Caco-2 (cell line): ENCODE measurements around the gene VOPP1. TPM values are rescaled to one million over a fixed set of nuclear protein-coding genes. Genes with fewer than 3 reads are reported as not detected.

Source experiments
- BruUV-seq: library from RNA; stranded (reverse); fragments of 400-500 nt; replicated peaks from 2 replicates; lab custom pipeline; 2021; lab: Mats Ljungman, UMichigan
- CTCF ChIA-PET: fragments of 300-600 bp; sonication (Branson Sonifier 250); formaldehyde crosslinking; loops from one replicate; lab custom pipeline; 2022; ENCODE audit warnings: antibody characterized with exemption; lab: Charles Lee
- POLR2A ChIA-PET: fragments of 300-600 bp; sonication (Branson Sonifier 250); formaldehyde crosslinking; loops from one replicate; lab custom pipeline; 2022; ENCODE audit warnings: antibody characterized with exemption; lab: Charles Lee
- DNase-seq, 2 experiments: peaks; one replicate each; pipeline versions ENCODE4 v3.0.0 to v3.0.0-alpha.2; 2020 to 2022
- H3K27me3 ChIP-seq: replicated peaks from 2 replicates; pipeline ENCODE4 v1.6.0; 2011; ENCODE audit warnings: low read length; ENCODE audit not compliant: control insufficient read depth, insufficient read depth
- H3K36me3 ChIP-seq: 2 replicates; pipeline ENCODE4 v1.5.1; 2011; ENCODE audit warnings: low read length; ENCODE audit not compliant: control insufficient read depth, insufficient read depth
- H3K4me1 ChIP-seq: fragments of 250-450 bp; sonication (Bioruptor Pico); 2 replicates; pipeline ENCODE4 v1.5.1; 2020; ENCODE audit warnings: mild to moderate bottlenecking
- H3K4me3 ChIP-seq: 2 replicates; pipeline ENCODE4 v1.5.1; 2011; ENCODE audit warnings: low read depth, mild to moderate bottlenecking, control low read depth, low read length
- H3K9me3 ChIP-seq: fragments of 250-450 bp; sonication (Bioruptor Pico); 2 replicates; pipeline ENCODE4 v1.5.1; 2020; ENCODE audit warnings: mild to moderate bottlenecking, moderate library complexity
- H3K27ac Mint-ChIP-seq: one replicate; pipeline ENCODE4 v1.8.0; 2022; ENCODE audit warnings: mixed read lengths; ENCODE audit not compliant: unreplicated experiment
- H3K27me3 Mint-ChIP-seq: one replicate; pipeline ENCODE4 v1.8.0; 2022; ENCODE audit warnings: mixed read lengths; ENCODE audit not compliant: insufficient read depth, unreplicated experiment
- H3K36me3 Mint-ChIP-seq: one replicate; pipeline ENCODE4 v1.8.0; 2022; ENCODE audit warnings: mild to moderate bottlenecking, mixed read lengths; ENCODE audit not compliant: insufficient read depth, unreplicated experiment
- H3K4me1 Mint-ChIP-seq: one replicate; pipeline ENCODE4 v1.8.0; 2022; ENCODE audit warnings: low read depth, mixed read lengths; ENCODE audit not compliant: unreplicated experiment
- H3K4me3 Mint-ChIP-seq: one replicate; pipeline ENCODE4 v1.8.0; 2022; ENCODE audit warnings: mild to moderate bottlenecking, moderate library complexity, mixed read lengths; ENCODE audit not compliant: unreplicated experiment
- H3K9me3 Mint-ChIP-seq: one replicate; pipeline ENCODE4 v1.8.0; 2022; ENCODE audit warnings: mixed read lengths; ENCODE audit not compliant: unreplicated experiment
- CTCF ChIP-seq, 2 experiments: fragments of 200-600 bp in 1 of 2; IDR thresholded peaks; 1 replicate in 1 of 2; 2 replicates in 1 of 2; pipeline versions ENCODE4 v1.5.1 to v1.8.0; 2011 to 2022; ENCODE audit warnings: antibody characterized with exemption in 1 of 2, control low read depth in 1 of 2, inconsistent platforms in 1 of 2, low read depth in 1 of 2, low read length in 1 of 2, mild to moderate bottlenecking in 1 of 2, moderate library complexity in 1 of 2; ENCODE audit not compliant: insufficient read depth in 1 of 2, severe bottlenecking in 1 of 2, unreplicated experiment in 1 of 2
- intact Hi-C: fragments of 100-400 bp; cut with micrococcal nuclease; formaldehyde crosslinking; loops from one replicate; pipeline ENCODE4 v1.10.0; 2022; ENCODE audit not compliant: unreplicated experiment
- total RNA-seq: library from RNA; stranded (reverse); gene quantifications from 2 replicates; pipeline ENCODE4 v1.2.3, GENCODE V29; 2022

VOPP1 gene
- total RNA-seq, 1 experiment from 2014 or later: 46.8 TPM

- Mint-ChIP-seq H3K4me3 (no peak overlapping the region), H3K27ac (peak overlapping the region; percentile 71), H3K9me3 (no peaks in the 10 kb centered on the region), H3K36me3 (peaks cover 10% of the 10 kb centered on the region), H3K4me1 (peaks cover 9% of the 10 kb centered on the region), H3K27me3 (no peaks in the 10 kb centered on the region)
- no peaks in the 10 kb centered on the region for H3K9me3 ChIP-seq
- intact Hi-C loops: loop anchor here (2.0 kb wide), 1 partner anchor 16 kb away; no protein-coding TSS in a partner anchor
- peak; percentile 57 to 63 for DNase-seq
- POLR2A ChIA-PET: no interaction called here
- BruUV-seq: no TSS peak
- CTCF ChIA-PET: no interaction called here
- peaks cover 9% of the 10 kb centered on the region; the same call in 1 of the 2 replicates for H3K4me1 ChIP-seq
- peak in 1 of 2 experiments; percentile 17 for TF ChIP-seq CTCF (IDR thresholded peaks at IDR 0.05; ENCODE audit: insufficient read depth in 1 of 2, low read depth in 1 of 2, low read length in 1 of 2, severe bottlenecking in 1 of 2, unreplicated experiment in 1 of 2)
- no peaks in the 10 kb centered on the region for H3K27me3 ChIP-seq
- H3K36me3 ChIP-seq: no peaks in the 10 kb centered on the region; the same call in 1 of the 2 replicates
- H3K4me3 ChIP-seq: no peak overlapping the region
Measured at GRCh38 chr7:55550841-55551537, 21.3 kb downstream of the VOPP1 start.

GRCh38 chr7:55550010-55550663, 22.2 kb downstream of the VOPP1 start:
- no peak for TF ChIP-seq CTCF (IDR thresholded peaks at IDR 0.05; ENCODE audit: insufficient read depth in 1 of 2, low read depth in 1 of 2, low read length in 1 of 2, severe bottlenecking in 1 of 2, unreplicated experiment in 1 of 2)
- Histone ChIP-seq H3K9me3 (no peaks in the 10 kb centered on the region), H3K36me3 (no peaks in the 10 kb centered on the region; the same call in 1 of the 2 replicates), H3K27me3 (no peaks in the 10 kb centered on the region), H3K4me3 (no peak overlapping the region), H3K4me1 (peaks cover 9% of the 10 kb centered on the region; the same call in 1 of the 2 replicates)
- Mint-ChIP-seq H3K27me3 (no peaks in the 10 kb centered on the region), H3K4me1 (peaks cover 9% of the 10 kb centered on the region), H3K27ac (peak overlapping the region; percentile 71), H3K9me3 (no peaks in the 10 kb centered on the region), H3K4me3 (no peak overlapping the region), H3K36me3 (peaks cover 10% of the 10 kb centered on the region)
- intact Hi-C loops: loop anchor here (2.0 kb wide), 1 partner anchor 15 kb away; no protein-coding TSS in a partner anchor
- DNase-seq: no peak
- POLR2A ChIA-PET: no interaction called here
- CTCF ChIA-PET: no interaction called here
- no TSS peak for BruUV-seq

- no peak for TF ChIP-seq CTCF (IDR thresholded peaks at IDR 0.05; ENCODE audit: insufficient read depth in 1 of 2, low read depth in 1 of 2, low read length in 1 of 2, severe bottlenecking in 1 of 2, unreplicated experiment in 1 of 2)
- peak overlapping the region; percentile 15 for H3K27ac Mint-ChIP-seq
- peaks cover 9% of the 10 kb centered on the region for H3K4me1 Mint-ChIP-seq
- intact Hi-C loops: no loop called here
- Histone ChIP-seq H3K9me3 (no peaks in the 10 kb centered on the region), H3K36me3 (no peaks in the 10 kb centered on the region; the same call in 1 of the 2 replicates), H3K27me3 (no peaks in the 10 kb centered on the region), H3K4me1 (peaks cover 9% of the 10 kb centered on the region; the same call in 1 of the 2 replicates), H3K4me3 (no peak overlapping the region)
- DNase-seq: no peak
- POLR2A ChIA-PET: no interaction called here
- BruUV-seq: no TSS peak
- no peaks in the 10 kb centered on the region for H3K27me3 Mint-ChIP-seq
- CTCF ChIA-PET: interaction anchor here (0.6 kb wide), 1 partner anchor 350 kb away, joined by 3 read pairs; no protein-coding TSS in a partner anchor
- H3K4me3 Mint-ChIP-seq: no peak overlapping the region
- peaks cover 10% of the 10 kb centered on the region for H3K36me3 Mint-ChIP-seq
- no peaks in the 10 kb centered on the region for H3K9me3 Mint-ChIP-seq
Measured at GRCh38 chr7:55549457-55549856, 22.8 kb downstream of the VOPP1 start.
